ENCODE results near the gene CFAP119. TPM values are rescaled to one million over a fixed set of nuclear protein-coding genes. Genes with fewer than 3 reads are reported as not detected.

CFAP119 gene
- total and polyA plus RNA-seq, 9 of the 15 experiments (the other 6 are each of a cell fraction or from before 2014, with no cell fraction given) = 5.5 to 33.7 (median 9.6) TPM

GRCh38 chr16:30775392-30776188, 13.7 kb upstream of the CFAP119 start (continued):
- TF ChIP-seq MGA (IDR thresholded peaks at IDR 0.05) = peak; percentile 77
- TF ChIP-seq NFRKB (IDR thresholded peaks at IDR 0.05; ENCODE audit: low read depth) = 0 out of 2 replicates have a peak, but pooled peaks have one; percentile 50
- TF ChIP-seq NUFIP1 (IDR thresholded peaks at IDR 0.05; ENCODE audit: partially characterized antibody) = no peak
- peak; percentile 68 for TF ChIP-seq RBBP5 (IDR thresholded peaks at IDR 0.05; ENCODE audit: borderline replicate concordance, insufficient read depth, low read length, poor library complexity, severe bottlenecking)
- peak; percentile 78 for TF ChIP-seq RREB1 (CRISPR knock-in tag; IDR thresholded peaks at IDR 0.05)
- TF ChIP-seq PCBP1 (IDR thresholded peaks at IDR 0.05; ENCODE audit: low read depth, low read length, poor library complexity, severe bottlenecking) = peak; percentile 60
- no peak; the same call in 1 of the 2 replicates for TF ChIP-seq SOX6 (IDR thresholded peaks at IDR 0.05)
- TF ChIP-seq HOXB6 (CRISPR knock-in tag; IDR thresholded peaks at IDR 0.05; ENCODE audit: borderline replicate concordance) = no peak
- TF ChIP-seq ZNF23 (CRISPR knock-in tag; IDR thresholded peaks at IDR 0.05) = peak; percentile 72; the same call in 1 of the 2 replicates

Measured in K562 (cell line).